HS-27A (cell line): ENCODE results near the gene SMNDC1.
"Not testable (repeated sequence)": the region's sequence is repeated elsewhere in the genome, so short reads cannot be mapped to it uniquely, and the experiment has no call there.

ENCODE experiments used
- DNase-seq: peaks from one replicate; pipeline ENCODE4 v3.0.0-alpha.2; 2012; ENCODE audit warnings: low read depth, missing footprints

Gene SMNDC1

GRCh38 chr10:110249489-110249888, 55.2 kb downstream of the SMNDC1 start:
- DNase-seq: not testable (repeated sequence)

- DNase-seq: not testable (repeated sequence)
Observed at GRCh38 chr10:110247833-110248232, 56.9 kb downstream of the SMNDC1 start.

GRCh38 chr10:110244550-110244949, 60.2 kb downstream of the SMNDC1 start:
- DNase-seq: no peak

GRCh38 chr10:110242511-110242910, 62.2 kb downstream of the SMNDC1 start:
- DNase-seq: no peak

- no peak for DNase-seq
Observed at GRCh38 chr10:110241841-110242240, 62.9 kb downstream of the SMNDC1 start.

- DNase-seq: no peak
Observed at GRCh38 chr10:110241407-110241806, 63.3 kb downstream of the SMNDC1 start.
